GM18505 (cell line): ENCODE data around the gene CHN2.

ENCODE experiments used
- ATAC-seq: cut with Tn5 transposase; IDR thresholded peaks from one replicate; pipeline ENCODE4 v1.9.1; 2021; ENCODE audit not compliant: unreplicated experiment
- POLR2A ChIP-seq: IDR thresholded peaks from 4 replicates; pipeline ENCODE4 v1.6.1; 2011; ENCODE audit warnings: borderline replicate concordance; ENCODE audit not compliant: insufficient read depth, insufficient read length; ENCODE audit errors: extremely low read depth

CHN2 gene

DNA sequence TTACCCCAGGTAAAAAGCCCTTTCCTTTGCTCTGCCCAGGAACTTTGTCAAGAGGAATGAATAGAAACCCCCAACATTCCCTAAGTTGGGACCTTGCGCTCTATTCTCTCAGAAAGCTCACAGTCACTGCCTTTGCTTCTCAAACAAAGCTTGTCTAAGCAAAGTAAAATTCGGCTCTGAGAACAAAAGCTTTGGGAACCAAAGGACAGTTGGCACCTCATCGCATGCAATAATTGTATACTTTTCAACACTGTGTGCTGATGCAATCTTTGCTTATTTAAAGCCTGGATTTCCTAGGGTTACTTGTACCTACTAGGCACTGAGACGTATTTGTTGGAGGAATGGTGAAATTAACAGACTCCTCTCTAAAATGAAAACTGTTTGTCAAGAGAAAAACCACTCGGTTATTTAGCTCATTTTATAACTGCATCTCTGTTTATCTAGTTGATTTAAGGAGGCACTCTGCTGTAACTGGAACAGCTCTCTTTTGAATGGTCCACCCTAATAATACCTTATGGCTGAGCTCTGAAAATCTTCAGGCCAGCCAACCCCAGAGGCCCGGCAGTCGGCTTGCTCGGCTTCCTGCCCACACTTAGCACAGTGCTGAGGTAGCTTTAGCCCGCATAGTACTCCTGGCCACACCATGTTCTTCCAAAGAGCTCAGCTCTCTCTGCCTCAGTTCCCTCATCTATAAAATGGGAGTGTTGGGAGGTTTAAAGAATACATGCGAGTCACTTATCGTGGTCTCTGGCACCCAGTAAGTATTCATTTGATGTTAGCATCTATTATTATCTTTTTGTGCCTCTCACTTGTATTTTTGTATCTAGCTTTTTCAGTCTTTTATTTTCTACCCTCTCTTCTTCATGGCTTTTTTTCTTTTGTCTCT is 288.9 kb downstream of the CHN2 start:
- no peak for TF ChIP-seq POLR2A

DNA sequence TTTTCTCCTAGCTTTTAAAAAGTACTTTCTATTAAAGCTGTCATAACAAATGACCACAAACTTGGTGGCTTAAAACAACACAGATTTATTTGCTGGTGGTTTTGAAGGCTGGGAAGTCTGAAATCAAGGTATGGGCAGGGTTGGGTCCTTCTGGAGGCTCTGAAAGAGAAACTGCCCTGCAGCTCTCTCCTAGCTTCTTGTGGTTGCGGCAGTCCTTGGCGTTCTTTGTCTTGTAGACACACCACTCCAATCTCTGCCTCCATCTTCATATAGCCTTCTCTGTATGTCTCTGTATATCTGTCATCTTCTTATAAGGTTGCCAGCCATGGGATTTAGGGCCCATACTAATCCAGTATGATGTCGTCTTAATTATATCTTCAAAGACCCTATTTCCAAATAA is 289.7 kb downstream of the CHN2 start:
- no peak for ATAC-seq
- TF ChIP-seq POLR2A = no peak

More for the DNA sequence above, 288.9 kb downstream of the CHN2 start:
- ATAC-seq = no peak

DNA sequence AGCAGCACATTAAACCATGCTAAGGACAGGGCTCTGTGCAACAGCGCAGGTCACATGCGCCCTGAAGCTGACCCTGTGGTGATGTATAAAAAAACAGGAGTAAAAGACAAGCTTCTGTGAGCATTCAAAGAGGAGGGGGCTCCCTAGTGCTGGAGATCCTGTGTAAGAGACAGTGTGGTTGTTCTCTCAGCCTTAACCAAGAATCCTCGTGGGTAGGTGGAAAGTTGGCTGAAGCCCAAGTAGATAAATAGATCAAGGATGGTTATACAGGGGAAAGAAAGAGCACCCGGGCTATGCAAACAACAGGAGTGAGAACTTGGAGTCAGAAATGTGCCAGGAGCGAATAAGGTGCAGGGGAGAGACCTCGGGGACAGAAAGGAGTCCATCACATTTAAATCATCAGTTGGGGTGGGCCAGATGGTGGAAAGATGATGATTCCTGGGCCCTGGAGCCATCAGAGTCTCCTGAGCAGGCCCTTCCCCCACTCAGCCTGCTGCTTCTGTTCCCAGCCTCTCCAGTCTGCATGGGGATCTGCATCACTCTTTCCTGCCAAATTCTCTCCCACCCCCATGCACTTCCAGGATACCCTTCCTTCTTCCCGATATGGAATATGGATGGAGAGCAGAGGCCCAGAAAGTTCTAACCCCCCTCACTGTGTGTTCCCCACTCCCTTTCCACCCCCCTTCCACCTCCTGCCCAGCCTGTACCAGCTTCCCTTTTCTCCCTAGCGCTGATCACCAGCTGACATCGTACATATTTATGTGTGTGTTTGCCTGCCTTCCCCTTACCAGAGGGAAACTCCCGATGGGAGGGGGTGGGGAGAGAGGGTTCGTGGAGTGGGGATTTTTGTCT is 291.0 kb downstream of the CHN2 start:
- ATAC-seq = no peak
- no peak for TF ChIP-seq POLR2A

DNA sequence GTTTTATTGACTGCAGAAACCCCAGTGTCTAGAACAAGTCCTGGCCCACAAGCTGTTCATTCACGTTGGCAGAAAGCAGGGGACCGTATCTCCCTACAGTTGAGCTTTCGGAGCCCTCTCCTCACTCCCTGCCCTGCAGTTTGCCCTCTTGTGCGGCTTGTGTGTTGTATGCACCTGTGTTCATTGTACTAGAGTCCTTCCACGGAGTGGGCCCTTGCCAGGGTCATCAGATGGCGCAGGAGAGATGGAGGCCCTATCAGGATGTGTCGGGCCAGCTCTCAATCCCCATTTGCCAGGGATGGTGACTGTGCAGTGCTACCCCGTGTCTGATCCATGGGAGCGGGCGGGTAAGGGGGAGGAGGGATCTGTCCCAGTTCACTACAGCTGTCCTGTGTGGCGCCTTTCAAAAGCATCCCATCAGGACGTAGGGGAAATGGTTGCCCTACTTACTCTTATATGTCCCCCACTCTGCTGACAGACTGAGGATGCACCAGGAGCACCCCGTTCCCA is 291.7 kb downstream of the CHN2 start:
- TF ChIP-seq POLR2A = no peak
- ATAC-seq = no peak

DNA sequence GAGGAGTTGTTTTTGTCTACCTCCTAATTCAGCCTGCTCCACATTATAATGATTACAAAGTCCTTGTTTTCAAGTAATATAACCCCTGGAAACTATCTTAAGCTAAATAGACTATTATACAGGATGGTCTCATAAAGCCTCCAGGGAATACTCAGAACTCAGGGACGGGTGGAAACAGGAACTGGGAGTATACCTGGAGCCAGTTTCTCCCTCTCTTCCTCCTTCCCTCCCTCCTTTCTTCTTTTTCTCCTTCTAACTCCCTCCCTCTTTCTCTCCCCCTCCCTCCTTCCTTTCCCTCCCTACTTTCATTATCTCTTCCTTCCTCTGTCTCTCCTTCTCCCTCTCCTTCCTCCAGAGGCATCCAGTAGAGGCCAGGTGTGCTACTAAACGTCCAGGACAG is 292.8 kb downstream of the CHN2 start:
- no peak for ATAC-seq
- TF ChIP-seq POLR2A = no peak

DNA sequence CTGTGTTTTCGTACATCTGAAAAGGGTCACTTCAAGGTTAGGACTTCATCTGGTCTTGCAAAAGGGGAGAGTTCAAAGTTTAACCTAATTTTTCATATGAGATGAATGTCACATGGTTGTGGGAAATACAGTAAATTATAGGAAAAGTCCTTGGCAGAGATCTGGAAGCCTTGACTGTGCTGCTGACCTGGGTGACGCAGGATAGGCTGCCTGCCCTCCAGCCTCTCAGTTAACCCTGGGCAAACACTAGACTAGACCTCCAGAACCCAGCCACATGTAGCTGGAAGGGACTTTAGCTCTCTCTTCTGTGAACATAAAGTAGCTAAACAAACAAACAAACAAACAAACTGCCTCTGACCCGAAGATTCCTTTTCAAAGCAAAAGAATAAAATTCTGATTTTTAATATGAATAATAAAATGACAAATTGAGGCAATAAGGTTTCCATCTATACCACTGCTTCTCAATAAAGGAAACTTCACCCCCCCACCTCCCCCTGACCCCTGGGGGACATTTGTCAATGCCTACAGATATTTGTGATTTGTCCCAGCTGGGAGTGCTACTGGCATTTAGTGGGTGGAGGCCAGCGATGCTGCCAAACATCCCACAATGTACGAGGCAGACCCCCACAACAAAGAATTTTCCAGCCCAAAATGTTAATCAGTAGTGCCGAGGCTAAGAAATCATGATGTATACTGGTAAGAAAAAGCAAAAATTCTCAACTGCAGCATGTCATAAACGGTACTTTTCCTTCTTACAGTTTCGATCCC is 293.8 kb downstream of the CHN2 start:
- ATAC-seq = no peak
- no peak for TF ChIP-seq POLR2A

DNA sequence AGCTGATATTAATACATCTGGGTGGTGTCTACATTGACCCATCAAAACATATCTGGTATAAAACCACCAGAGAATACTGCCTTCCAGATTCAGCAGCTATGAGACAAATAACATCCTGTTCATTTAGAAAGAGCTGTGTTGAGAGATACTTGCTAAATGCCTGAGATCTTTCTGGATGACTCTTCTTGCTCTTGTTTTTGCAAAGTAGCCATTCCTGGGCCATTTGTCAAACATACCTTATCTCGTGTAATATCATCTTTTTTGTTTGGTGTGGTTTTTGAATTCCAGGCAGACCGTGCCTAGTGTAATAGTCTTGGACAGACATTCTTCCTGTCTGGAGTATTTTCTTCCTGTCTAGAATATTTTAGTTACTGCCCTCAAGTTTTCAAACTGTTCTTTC is 294.4 kb downstream of the CHN2 start:
- no peak for ATAC-seq
- no peak for TF ChIP-seq POLR2A

DNA sequence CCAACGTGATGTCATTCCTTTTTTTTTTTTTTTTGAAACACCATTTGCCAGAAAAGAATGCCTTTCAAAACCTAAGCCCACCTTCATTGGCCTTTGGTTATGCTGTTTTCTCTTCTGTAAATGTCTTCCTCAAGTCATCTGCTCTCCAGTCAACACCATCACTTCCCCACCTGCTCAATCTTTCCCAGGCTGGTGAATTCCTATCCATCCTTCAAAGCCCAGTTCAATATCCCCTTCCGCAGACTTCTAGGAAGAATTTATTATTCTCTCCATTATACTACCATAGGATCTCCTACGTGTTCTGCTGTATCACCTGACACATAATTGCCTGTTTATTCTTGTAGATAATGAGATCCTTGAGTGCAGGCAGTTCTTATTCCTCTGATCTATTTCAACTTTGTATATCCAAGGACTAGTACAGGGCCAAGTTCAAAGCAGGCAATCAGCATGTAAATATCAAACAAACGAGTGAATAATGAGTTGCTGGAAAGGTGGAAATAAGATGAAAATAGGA is 295.6 kb downstream of the CHN2 start:
- ATAC-seq = no peak
- TF ChIP-seq POLR2A = no peak

DNA sequence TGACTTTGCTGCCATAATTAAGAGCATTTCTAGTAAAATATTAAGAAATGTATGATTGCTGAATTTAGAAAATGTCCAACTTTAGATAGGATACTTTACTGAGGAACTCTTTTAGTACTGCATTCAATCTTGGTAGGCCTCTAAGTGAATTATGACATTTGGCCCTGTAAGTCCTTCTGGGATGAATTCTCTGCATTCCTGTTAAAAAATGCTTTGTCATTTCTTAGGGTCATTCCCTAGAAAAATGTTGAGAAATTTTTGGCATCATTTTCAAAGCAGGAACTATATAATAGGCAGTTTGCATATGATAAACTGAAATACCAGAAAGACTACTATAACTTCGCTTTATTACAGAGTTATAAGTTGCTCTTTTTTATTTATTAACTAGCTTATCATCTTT is 299.8 kb downstream of the CHN2 start:
- ATAC-seq = no peak
- TF ChIP-seq POLR2A = no peak

DNA sequence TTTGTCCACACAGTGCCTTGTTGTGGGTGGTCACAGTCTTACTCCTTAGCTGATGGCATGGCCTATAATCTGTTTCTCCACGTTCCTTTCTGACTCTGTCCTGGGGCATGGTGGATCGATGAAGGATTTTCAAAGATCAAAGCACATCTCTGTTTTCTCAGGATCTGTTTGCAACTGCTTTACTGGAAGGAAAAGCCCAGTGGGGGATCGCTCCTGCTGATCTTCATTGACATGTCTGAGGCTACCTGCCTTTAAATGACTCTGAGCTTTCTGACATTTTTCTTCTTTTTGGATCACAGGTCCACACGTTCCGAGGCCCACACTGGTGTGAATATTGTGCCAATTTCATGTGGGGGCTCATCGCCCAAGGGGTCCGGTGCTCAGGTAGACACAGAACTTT is 301.1 kb downstream of the CHN2 start:
- ATAC-seq = no peak
- no peak for TF ChIP-seq POLR2A

DNA sequence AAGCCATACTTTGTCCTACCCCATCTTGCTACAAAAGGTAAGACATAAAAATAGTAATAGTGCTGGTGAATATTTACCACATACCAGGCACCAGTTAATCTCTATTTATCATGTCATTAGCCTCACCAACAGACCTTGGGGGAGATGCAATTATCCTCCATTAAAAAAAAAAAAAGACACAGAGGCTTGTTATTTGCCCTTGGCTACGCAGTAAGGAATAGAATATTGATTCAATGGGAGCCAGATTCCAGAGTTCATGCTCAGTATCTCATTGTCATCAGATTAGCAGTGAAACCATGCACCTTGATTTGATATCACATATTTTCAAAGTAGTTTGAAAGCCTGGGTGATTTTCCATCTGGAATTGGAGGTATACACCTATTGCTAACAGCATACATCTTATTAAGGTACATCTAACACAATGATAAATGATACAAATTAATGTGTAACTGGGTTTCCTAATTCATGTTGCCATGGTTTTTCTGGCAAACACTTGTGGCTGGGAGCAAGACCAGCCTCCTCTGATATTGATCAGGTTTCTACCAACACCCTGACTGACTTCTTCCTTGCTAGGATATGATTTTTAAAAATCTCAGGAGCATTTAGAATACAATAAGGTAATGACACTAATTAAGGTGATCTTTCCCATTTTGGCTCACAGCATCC is 301.9 kb downstream of the CHN2 start:
- ATAC-seq = no peak
- TF ChIP-seq POLR2A = no peak

DNA sequence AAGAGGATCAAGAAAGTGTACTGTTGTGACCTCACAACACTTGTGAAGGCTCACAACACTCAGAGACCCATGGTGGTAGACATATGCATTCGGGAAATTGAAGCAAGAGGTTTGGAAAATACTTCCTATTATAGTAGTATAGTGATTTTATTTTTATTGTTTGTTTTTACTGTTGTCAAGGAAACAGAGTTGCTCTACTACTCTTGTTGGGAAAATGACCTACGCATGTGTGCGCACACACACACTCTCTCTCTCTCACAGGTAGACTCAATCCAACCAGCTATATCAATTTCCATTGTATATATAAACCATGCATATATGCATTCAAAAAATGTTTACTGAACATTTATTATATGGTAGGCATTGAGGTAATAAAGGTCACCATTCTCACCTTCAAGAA is 305.4 kb downstream of the CHN2 start:
- no peak for TF ChIP-seq POLR2A

DNA sequence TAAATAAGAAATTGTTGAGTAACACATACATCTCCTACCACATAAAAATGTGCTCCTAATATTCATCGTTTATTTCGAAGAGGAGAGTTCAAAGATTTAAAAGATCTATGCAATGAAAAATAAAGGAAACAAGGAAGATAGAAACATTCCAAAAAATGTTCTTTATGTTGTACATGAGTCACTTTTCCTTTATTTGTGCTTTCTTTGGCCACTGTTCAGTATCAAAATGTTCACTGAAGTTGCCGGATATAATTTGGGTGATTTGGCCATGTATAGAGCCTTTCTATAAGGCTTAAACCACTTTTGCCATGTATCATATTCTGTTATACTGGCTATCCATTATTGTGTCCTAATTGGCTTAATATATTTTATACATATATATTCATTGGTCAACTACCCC is 306.1 kb downstream of the CHN2 start:
- ATAC-seq = no peak
- no peak for TF ChIP-seq POLR2A

More for the DNA sequence above, 305.4 kb downstream of the CHN2 start:
- no peak for ATAC-seq

DNA sequence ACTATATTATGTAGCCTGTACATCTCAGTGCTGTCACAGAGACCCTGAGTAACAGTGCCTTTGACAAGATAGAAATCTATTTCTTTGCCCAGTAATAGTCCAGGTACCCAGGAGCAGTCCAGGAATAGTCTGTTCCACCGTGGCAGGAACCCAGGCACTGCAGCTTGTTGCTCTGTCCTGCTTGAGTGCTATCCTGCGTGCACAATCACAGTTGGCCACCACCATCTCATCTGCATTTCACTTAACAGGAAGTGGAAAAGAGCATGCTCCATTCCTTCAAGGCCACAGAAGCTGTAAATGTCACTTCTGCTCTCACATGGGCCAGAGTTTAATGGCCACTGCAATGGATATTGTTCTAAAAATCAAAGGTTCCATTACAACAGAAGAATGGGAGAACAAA is 307.6 kb downstream of the CHN2 start:
- no peak for TF ChIP-seq POLR2A
- no peak for ATAC-seq
